ENCODE data around the gene ZIC5.

DNA sequence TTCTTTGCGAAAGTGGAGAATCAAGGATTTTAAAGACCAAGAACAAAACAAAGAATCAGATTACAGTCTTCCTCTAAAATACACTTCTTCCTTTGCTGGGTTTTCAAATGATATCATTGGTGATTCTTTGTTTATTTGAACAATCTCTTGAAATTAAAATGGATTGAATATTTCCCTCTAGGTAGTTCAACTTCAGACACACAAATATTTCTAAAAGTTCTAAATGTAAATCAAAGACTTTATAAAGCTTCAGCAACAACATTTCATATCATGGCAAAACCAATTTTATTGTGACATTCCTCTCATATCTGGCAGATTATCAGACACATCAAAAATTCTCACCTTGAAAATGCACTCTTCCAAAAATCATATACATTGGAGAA, 23.1 kb upstream of the ZIC5 start:
- TF ChIP-seq POLR2A (IDR thresholded peaks at IDR 0.05) = no peak
- TF ChIP-seq, protein P1, sequence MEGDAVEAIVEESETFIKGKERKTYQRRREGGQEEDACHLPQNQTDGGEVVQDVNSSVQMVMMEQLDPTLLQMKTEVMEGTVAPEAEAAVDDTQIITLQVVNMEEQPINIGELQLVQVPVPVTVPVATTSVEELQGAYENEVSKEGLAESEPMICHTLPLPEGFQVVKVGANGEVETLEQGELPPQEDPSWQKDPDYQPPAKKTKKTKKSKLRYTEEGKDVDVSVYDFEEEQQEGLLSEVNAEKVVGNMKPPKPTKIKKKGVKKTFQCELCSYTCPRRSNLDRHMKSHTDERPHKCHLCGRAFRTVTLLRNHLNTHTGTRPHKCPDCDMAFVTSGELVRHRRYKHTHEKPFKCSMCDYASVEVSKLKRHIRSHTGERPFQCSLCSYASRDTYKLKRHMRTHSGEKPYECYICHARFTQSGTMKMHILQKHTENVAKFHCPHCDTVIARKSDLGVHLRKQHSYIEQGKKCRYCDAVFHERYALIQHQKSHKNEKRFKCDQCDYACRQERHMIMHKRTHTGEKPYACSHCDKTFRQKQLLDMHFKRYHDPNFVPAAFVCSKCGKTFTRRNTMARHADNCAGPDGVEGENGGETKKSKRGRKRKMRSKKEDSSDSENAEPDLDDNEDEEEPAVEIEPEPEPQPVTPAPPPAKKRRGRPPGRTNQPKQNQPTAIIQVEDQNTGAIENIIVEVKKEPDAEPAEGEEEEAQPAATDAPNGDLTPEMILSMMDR (IDR thresholded peaks at IDR 0.05) = no peak
